HG03575 (cell line): ENCODE measurements around the gene ADISSP.

ENCODE experiments used
- ATAC-seq: cut with Tn5 transposase; IDR thresholded peaks from one replicate; pipeline ENCODE4 v1.9.1; 2021; ENCODE audit not compliant: unreplicated experiment, insufficient number of reproducible peaks, low FRiP score; ENCODE audit errors: extremely low read depth

Gene ADISSP

DNA sequence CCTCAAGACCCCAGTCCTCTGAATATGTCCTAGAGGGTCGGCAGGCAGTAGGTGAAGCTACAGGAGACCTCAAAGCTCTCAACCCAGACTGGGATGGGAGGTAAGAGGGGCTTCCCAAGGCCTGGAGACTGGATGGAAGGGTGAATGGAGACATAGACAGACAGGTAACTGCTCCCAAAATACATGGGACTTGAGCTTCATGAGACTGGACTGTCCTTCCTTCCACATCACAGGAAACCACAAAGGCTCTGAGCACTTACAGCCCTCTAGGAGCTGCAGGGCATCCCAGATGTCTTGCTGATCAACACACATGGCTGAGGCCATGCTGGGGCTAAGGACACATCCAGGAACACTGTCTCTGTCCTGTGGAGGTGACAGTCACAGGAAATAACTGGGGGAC, 23.5 kb downstream of the ADISSP start:
- ATAC-seq: no peak

DNA sequence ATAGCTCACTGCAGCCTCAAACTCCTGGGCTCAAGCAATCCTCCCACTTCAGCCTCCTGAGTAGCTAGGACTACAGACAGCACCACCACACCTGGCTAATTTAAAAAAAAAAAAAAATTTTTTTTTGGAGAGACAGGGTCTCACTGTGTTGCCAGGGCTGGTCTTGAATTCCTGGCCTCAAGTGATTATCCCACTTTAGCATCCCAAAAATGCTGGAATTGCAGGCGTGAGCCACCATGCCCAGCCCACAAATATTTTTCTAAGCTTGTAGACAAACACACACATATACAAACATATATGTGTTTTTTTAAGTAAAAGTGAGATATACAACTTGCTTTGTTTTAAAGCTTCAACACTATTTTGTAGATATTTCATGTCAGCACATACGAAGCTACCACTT, 24.3 kb downstream of the ADISSP start:
- no peak for ATAC-seq

DNA sequence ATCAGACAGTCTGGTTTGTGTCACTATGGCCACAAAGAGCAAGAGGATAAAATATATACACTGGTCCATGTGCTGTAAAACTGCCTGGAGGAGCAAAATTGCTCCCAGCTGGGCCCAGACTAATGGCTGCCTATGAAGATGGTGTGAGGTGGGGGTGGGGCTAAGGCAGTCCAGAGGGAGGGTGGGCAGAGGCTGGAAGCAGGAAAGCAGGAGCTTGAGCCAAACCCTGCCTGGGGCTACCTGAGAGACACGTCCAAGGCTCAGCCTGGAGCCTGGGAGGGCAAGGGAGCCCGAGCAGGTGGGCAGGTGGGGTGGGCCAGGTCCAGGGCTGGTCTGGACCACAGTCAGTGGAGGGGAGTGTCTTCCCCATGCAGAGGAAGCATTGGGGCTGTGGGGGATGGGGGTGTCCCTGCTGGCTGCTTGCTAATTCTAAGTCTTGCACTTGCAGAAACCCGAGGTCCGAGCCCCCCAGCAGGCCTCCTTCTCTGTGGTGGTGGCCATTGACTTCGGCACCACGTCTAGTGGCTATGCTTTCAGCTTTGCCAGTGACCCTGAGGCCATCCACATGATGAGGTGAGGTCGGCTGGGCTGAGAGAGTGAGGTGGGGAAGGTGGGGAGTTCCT, 25.6 kb downstream of the ADISSP start:
- ATAC-seq: no peak

- no peak for ATAC-seq
Measured at GRCh38 chr20:3740615-3741301, 26.8 kb downstream of the ADISSP start.

DNA sequence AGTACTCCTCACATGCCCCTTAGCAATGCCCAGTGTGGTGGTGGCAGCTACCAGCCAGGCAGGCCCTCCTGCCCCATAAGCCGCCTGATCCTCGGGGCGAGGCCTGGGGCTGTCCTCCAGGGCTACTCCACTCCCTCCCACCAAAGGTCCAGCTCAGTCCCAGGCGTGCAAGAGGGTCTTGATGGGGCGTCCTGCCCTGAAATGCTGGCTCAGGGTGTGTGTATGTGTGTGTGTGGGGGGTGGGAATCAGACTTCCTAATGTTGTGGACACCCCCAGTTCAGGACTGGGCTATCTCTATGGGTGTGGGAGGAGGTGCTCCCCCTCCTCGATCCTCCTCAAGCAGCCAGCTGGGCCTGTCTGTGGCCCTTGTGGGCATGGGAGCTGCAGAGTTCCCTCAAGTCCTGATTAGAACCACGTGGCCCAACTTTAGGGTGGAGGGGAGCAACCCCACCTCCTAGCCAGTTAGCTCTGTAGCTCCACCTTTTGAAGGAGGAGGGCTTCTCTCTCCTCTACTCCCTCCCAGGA, 27.6 kb downstream of the ADISSP start:
- ATAC-seq: no peak

- ATAC-seq: no peak
Measured at GRCh38 chr20:3739054-3739925, 28.3 kb downstream of the ADISSP start.

- ATAC-seq: no peak
Measured at GRCh38 chr20:3738111-3739053, 29.2 kb downstream of the ADISSP start.

DNA sequence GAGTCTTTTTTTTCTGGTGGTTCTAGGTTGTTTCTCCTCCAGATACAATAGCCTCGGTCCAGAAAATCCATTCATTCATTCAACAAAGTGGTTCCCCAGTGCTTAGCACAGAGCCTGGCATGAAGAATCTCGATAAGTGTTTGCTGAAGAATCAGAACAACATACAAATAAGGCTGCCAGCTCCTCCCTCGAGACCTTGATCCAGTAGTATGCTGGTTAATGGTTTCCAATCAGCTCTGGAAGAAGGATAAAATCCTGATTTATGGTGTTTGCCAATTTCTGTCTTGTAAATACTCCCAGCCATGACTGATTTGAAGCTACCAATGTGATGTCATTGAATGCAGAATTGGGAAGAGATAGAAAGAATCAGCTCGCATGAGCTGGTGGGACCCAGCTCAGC, 31.8 kb downstream of the ADISSP start:
- no peak for ATAC-seq

- ATAC-seq: no peak
Measured at GRCh38 chr20:3734111-3734843, 33.3 kb downstream of the ADISSP start.

DNA sequence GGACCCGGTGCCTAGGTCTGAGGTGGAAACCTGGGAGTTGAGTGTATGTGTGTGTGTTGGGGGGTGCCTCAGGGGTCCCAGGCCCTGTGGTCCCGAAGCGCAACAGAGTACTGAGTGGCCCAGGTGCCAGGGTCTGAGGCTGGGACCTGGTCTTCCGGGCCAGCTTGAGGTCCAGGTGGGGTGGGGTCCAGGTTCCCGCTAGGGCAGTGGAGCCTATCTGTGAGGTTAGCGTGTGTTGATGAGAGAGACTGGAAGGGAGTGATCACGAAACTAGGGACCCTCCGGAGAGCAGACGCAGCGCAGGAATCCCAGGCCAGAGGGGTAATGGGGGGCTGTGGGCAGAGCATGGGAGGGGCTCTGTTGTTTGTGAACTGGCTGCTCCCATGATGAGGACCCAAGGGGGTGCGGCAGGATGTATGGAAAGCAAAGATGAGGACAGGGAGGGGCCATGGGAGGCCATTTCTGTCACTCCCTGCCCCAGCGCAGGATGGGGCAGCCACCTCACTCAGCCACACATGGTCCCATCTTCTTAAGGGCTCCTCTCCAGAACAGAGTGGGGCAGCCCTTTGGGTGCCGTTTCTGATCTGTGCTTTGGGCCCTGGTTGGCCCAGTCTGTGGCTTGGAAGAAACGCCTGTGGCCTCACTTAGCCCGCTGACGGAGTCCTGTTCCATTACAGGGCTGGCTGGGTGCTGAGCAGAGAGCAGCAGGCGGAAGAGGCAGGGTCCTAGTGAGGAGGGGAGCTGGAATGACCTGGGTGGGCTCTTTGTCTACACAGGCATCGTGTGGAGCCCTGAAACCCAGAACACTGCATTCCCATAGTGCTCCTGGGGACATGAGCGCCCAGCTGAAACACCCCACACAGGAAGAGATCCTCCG, 34.2 kb downstream of the ADISSP start:
- no peak for ATAC-seq

DNA sequence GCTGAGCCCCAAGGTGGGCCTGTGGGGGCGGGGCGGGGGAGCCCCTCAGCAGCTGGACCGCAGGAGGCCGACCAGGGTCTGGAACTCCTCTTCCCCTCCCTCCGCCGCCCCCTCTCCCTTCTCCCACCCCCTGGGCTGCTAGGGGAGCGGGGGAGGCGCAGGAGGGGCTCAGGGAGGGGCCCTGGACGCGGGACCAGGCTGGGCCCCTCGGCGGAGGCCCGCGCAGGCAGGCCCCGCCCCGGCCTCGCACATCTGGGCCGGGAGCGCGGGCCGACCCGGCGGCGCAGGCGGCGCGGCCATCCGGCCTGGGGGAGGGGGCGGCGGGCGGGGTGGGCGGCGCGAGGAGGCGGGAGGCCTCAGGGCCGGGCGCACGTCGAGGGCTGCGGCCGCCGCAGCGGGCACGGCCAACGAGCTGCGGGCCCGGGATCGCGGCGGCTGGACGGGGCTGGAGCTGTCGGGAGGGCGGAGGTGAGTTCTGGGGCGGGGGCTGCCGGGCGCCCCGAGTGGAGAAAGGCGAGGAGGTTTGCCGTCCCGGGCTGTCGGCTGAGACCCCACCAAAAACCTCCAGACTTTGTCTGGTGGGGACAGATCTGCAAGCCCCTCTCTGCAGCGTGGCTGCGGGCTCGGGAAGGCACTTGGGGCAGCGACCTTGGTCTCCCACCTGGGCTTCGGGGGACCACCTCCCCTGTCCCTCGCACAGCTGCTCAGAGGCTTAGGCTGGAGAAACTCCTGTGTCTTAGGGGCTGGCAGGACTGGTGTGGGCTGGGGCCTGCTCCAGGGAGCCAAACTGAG, 35.0 kb downstream of the ADISSP start, which contains the start of gene HSPA12B:
HSPA12B (plus strand) TSS at position 359 of the 792 bp plus-strand sequence. CDS start 5,990 bp downstream, outside the sequence.
- no peak for ATAC-seq

- no peak for ATAC-seq
Measured at GRCh38 chr20:3731944-3732326, 35.6 kb downstream of the ADISSP start.

- no peak for ATAC-seq
Measured at GRCh38 chr20:3730803-3731672, 36.5 kb downstream of the ADISSP start.

GRCh38 chr20:3729811-3730540, 37.6 kb downstream of the ADISSP start:
- no peak for ATAC-seq

GRCh38 chr20:3729378-3729777, 38.2 kb downstream of the ADISSP start:
- ATAC-seq: no peak
